K562 (cell line): ENCODE data around the gene BRD3. TPM values are rescaled to one million over a fixed set of nuclear protein-coding genes. Genes with fewer than 3 reads are reported as not detected.
A peak's percentile ranks its signal among the peaks of the same experiment; 100 is the strongest.

Source experiments
- ATAC-seq: fragments of 200-7000 bp; cut with Tn5 transposase; 3 replicates; pipeline ENCODE4 v1.9.1; 2020; ENCODE audit warnings: moderate library complexity
- BruUV-seq: library from RNA; stranded (reverse); fragments of 400-500 nt; replicated peaks from 2 replicates; lab custom pipeline; 2021; lab: Mats Ljungman, UMichigan
- CTCF ChIA-PET: fragments of 300-600 bp; formaldehyde crosslinking; extraction: SDS; loops from one replicate; lab custom pipeline; 2021; ENCODE audit warnings: low intra/inter-chr PET ratio; lab: Yijun Ruan, JAX
- POLR2A ChIA-PET: fragments of 300-600, 350-650 bp; sonication (Branson Sonifier 250); formaldehyde crosslinking; extraction: SDS; loops from one replicate; lab custom pipeline; 2021; ENCODE audit warnings: antibody characterized with exemption, inconsistent platforms; lab: Yijun Ruan, JAX
- DNase-seq, 4 experiments: peaks; one replicate each; pipeline versions ENCODE4 v3.0.0 to v3.0.0-alpha.2; 2011 to 2018; ENCODE audit warnings: low spot score in 3 of 4, mixed read lengths in 3 of 4; ENCODE audit errors: extremely low read depth in 1 of 4
- FAIRE-seq: peaks from 2 replicates; lab custom pipeline; 2011; peaks lifted over from hg19 to GRCh38; lab: Jason Lieb, UNC
- H2AFZ ChIP-seq: 2 replicates; pipeline ENCODE4 v1.6.0; 2011; ENCODE audit warnings: low read depth, low read length, control low read depth, inconsistent platforms
- H3K27ac ChIP-seq: fragments of 200-600 bp; 3 replicates; pipeline ENCODE4 v1.8.0; 2011; ENCODE audit warnings: low read depth, mild to moderate bottlenecking, control low read depth, inconsistent platforms, low read length, moderate library complexity, mixed read lengths; ENCODE audit errors: extremely low read depth
- H3K27me3 ChIP-seq, 2 experiments: fragments of 300-600 bp in 1 of 2; 2 replicates in 1 of 2; 3 replicates in 1 of 2; pipeline versions ENCODE4 v1.6.0 to v1.8.0; 2011; ENCODE audit warnings: inconsistent platforms in 2 of 2, low read length in 2 of 2, mild to moderate bottlenecking in 1 of 2, mixed read lengths in 1 of 2, moderate library complexity in 1 of 2; ENCODE audit not compliant: control insufficient read depth in 2 of 2, insufficient read depth in 2 of 2
- H3K36me3 ChIP-seq: fragments of 300-600 bp; 3 replicates; pipeline ENCODE4 v1.8.0; 2011; ENCODE audit warnings: mild to moderate bottlenecking, low read length, inconsistent platforms; ENCODE audit not compliant: control insufficient read depth, insufficient read depth
- H3K4me1 ChIP-seq, 2 experiments: fragments of 200-600 bp in 1 of 2; replicated peaks in 1 of 2; 2 replicates in 1 of 2; 3 replicates in 1 of 2; pipeline versions ENCODE4 v1.5.1 to v1.8.0; 2011; ENCODE audit warnings: inconsistent platforms in 2 of 2, low read length in 2 of 2, mild to moderate bottlenecking in 1 of 2, mixed read lengths in 1 of 2, moderate library complexity in 1 of 2; ENCODE audit not compliant: control insufficient read depth in 2 of 2, insufficient read depth in 2 of 2
- H3K4me2 ChIP-seq: 2 replicates; pipeline ENCODE4 v1.6.1; 2011; ENCODE audit warnings: low read length, control low read depth, inconsistent platforms, mixed read lengths; ENCODE audit not compliant: insufficient read depth
- H3K4me3 ChIP-seq: fragments of 200-600 bp; sonication (generic), shearing (Covaris generic); 2 replicates; pipeline ENCODE4 v1.5.1; 2016; ENCODE audit warnings: control low read depth, inconsistent platforms
- H3K79me2 ChIP-seq: fragments of 200-600 bp; 3 replicates; pipeline ENCODE4 v1.8.0; 2011; ENCODE audit warnings: low read length, inconsistent platforms; ENCODE audit not compliant: control insufficient read depth, insufficient read depth
- H3K9ac ChIP-seq, 2 experiments: 2 replicates each; pipeline versions ENCODE4 v1.6.0 to v1.6.1; 2011; ENCODE audit warnings: low read depth in 2 of 2, low read length in 2 of 2, control low read depth in 1 of 2, inconsistent platforms in 1 of 2, mild to moderate bottlenecking in 1 of 2, mixed read lengths in 1 of 2; ENCODE audit not compliant: insufficient read depth in 1 of 2
- H3K9me1 ChIP-seq: one replicate; pipeline ENCODE4 v1.6.0; 2011; ENCODE audit warnings: inconsistent platforms, mild to moderate bottlenecking, low read length, moderate library complexity; ENCODE audit not compliant: control insufficient read depth, insufficient read depth
- H3K9me3 ChIP-seq: replicated peaks from 2 replicates; pipeline ENCODE4 v1.5.1; 2011; ENCODE audit warnings: low read depth, low read length, inconsistent platforms; ENCODE audit not compliant: control insufficient read depth, insufficient read depth
- H4K20me1 ChIP-seq: replicated peaks from 2 replicates; pipeline ENCODE4 v1.6.1; 2011; ENCODE audit warnings: low read length, inconsistent platforms, mixed read lengths; ENCODE audit not compliant: control insufficient read depth, insufficient read depth
- CBX5 ChIP-seq: IDR thresholded peaks from 2 replicates; pipeline ENCODE4 v1.6.1; 2014; ENCODE audit warnings: low read depth, borderline replicate concordance
- DPF2 ChIP-seq: fragments of 450-650 bp; IDR thresholded peaks from 2 replicates; pipeline ENCODE4 v1.6.1; 2016
- GATA2 ChIP-seq: sonication (generic); formaldehyde crosslinking; IDR thresholded peaks from 2 replicates; pipeline ENCODE4 v1.4.0; 2020; ENCODE audit warnings: mild to moderate bottlenecking, missing genetic modification reagents
- JUN ChIP-seq, 2 experiments: sonication (generic) in 1 of 2; formaldehyde crosslinking in 1 of 2; IDR thresholded peaks; 2 replicates each; pipeline versions ENCODE4 v1.6.1 to v1.8.0; 2012 to 2022; ENCODE audit warnings: borderline replicate concordance in 2 of 2, mild to moderate bottlenecking in 2 of 2, improper control_type of control experiment in 1 of 2, low read depth in 1 of 2, low read length in 1 of 2, missing genetic modification reagents in 1 of 2
- NR3C1 ChIP-seq: sonication (generic); formaldehyde crosslinking; IDR thresholded peaks from 2 replicates; pipeline ENCODE4 v1.8.1; 2022; ENCODE audit warnings: missing genetic modification reagents
- SMAD4 ChIP-seq: fragments of 250-450 bp; sonication (Bioruptor Pico); conservative IDR thresholded peaks from 2 replicates; pipeline ENCODE4 v1.8.0; 2021; ENCODE audit warnings: inconsistent platforms, mild to moderate bottlenecking, moderate library complexity
- ZEB2 ChIP-seq: fragments of 450-650 bp; IDR thresholded peaks from 2 replicates; pipeline ENCODE4 v1.6.1; 2016
- WGBS: fragments of 100-300 bp; shearing (Covaris generic); methylation state at CpG from one replicate; pipeline ENCODE4 v1.1.6; 2016; ENCODE audit warnings: low coverage, mixed read lengths; ENCODE audit not compliant: insufficient coverage; ENCODE audit errors: missing lambda C conversion rate; 5-methylcytosine and 5-hydroxymethylcytosine counted together
- in situ Hi-C: fragments of 300-500 bp; cut with MboI; formaldehyde crosslinking; loops from 4 replicates; pipeline ENCODE4 v1.15.0; 2018; ENCODE audit warnings: inconsistent platforms, mixed read lengths
- intact Hi-C: fragments of 100-400 bp; cut with micrococcal nuclease; formaldehyde crosslinking; loops from 2 replicates; pipeline ENCODE4 v1.14.2; 2022
- polyA plus RNA-seq, 8 experiments: library from polyadenylated mRNA; depleted of rRNA in 4 of 8; stranded (reverse) in 5 of 8; unstranded in 3 of 8; fragments of >200 nt; fragmentation: Nextera tagmentation in 2 of 8; fragmentation: Illumina TruSeq in 1 of 8; extraction: Ambion mirVana in 2 of 8; extraction: Trizol in 1 of 8; gene quantifications; 2 replicates each; pipeline versions ENCODE4 v1.2.1 to v1.2.3, GENCODE V29; 2011 to 2014; ENCODE audit warnings: inconsistent platforms in 1 of 8, missing spikeins in 1 of 8
- total RNA-seq, 7 experiments: library from RNA; depleted of rRNA in 6 of 7; stranded (reverse); fragments of >200 nt in 6 of 7; fragmentation: Illumina TruSeq in 2 of 7; extraction: Trizol in 2 of 7; gene quantifications; 2 replicates each; pipeline versions ENCODE4 v1.2.1 to v1.2.3, GENCODE V29; 2011 to 2021; ENCODE audit warnings: low replicate concordance in 1 of 7
- TF ChIP-seq, protein P1 (sequence below): fragments of 250-450 bp; sonication (Bioruptor Pico); IDR thresholded peaks from 2 replicates; pipeline ENCODE4 v1.8.0; 2022; ENCODE audit warnings: moderate library complexity, mild to moderate bottlenecking, inconsistent platforms
- TF ChIP-seq, protein P2 (sequence below): fragments of 450-650 bp; formaldehyde crosslinking; IDR thresholded peaks from 2 replicates; pipeline ENCODE4 v1.4.0; 2020; ENCODE audit warnings: mild to moderate bottlenecking, moderate library complexity
- TF ChIP-seq, protein P3 (sequence below): fragments of 250-450 bp; sonication (Bioruptor Pico); IDR thresholded peaks from 2 replicates; pipeline ENCODE4 v1.8.0; 2021; ENCODE audit warnings: moderate library complexity, mild to moderate bottlenecking, inconsistent platforms
- TF ChIP-seq, protein P4 (sequence below): fragments of 250-450 bp; sonication (Bioruptor Pico); IDR thresholded peaks from 2 replicates; pipeline ENCODE4 v1.8.0; 2021; ENCODE audit warnings: mild to moderate bottlenecking, moderate library complexity

The BRD3 gene
- total and polyA plus RNA-seq, 9 of the 15 experiments (the other 6 are each of a cell fraction or from before 2014, with no cell fraction given) = 0.82 to 37.1 (median 4.2) TPM

DNA sequence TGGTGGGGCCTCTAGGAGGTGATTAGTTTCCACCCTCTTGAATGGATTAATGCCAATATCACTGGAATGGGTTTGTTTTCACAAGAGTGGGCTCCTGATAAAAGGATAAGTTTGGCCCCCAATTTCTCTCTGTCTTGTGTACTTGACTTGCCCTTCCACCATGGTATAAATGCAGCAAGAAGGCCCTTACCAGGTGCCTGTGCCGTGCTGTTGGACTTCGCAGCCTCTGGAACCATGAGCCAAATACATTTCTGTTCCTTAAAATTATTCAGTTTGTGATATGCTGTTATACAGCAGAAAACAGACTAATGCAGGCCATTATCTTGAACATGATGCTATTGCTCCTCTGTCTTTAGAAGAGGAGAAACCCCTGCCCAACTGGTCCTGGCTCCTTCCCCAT lies 17.8 kb upstream of the BRD3 start:
- H3K4me3 ChIP-seq = no peak overlapping the region
- H3K9ac ChIP-seq = no peak overlapping the region
- TF ChIP-seq, protein P1, sequence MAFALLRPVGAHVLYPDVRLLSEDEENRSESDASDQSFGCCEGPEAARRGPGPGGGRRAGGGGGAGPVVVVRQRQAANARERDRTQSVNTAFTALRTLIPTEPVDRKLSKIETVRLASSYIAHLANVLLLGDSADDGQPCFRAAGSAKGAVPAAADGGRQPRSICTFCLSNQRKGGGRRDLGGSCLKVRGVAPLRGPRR = no peak
- TF ChIP-seq CBX5 = 0 out of 2 replicates have a peak, but pooled peaks have one; percentile 24
- TF ChIP-seq, protein P2, sequence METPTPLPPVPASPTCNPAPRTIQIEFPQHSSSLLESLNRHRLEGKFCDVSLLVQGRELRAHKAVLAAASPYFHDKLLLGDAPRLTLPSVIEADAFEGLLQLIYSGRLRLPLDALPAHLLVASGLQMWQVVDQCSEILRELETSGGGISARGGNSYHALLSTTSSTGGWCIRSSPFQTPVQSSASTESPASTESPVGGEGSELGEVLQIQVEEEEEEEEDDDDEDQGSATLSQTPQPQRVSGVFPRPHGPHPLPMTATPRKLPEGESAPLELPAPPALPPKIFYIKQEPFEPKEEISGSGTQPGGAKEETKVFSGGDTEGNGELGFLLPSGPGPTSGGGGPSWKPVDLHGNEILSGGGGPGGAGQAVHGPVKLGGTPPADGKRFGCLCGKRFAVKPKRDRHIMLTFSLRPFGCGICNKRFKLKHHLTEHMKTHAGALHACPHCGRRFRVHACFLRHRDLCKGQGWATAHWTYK (CRISPR knock-in tag) = no peak
- POLR2A ChIA-PET = interaction anchor here (0.7 kb wide), 1 partner anchor 14 kb away, joined by 3 read pairs; no protein-coding TSS in a partner anchor
- H4K20me1 ChIP-seq = no peaks in the 10 kb centered on the region
- BruUV-seq = no TSS peak
- H3K36me3 ChIP-seq = no peaks in the 10 kb centered on the region
- peaks cover 24 to 32% of the 10 kb centered on the region in 2 experiments; a peak in 4 of 5 replicates for H3K27me3 ChIP-seq
- in situ Hi-C loops (no loop called here), intact Hi-C loops (no loop called here)
- H3K9me3 ChIP-seq = no peaks in the 10 kb centered on the region
- no peaks in the 10 kb centered on the region for H3K79me2 ChIP-seq
- 0% methylated on average over 2 of the region's 2 CpGs for WGBS
- ATAC-seq = no peak
- no peak for FAIRE-seq
- no peak for DNase-seq
- H2AFZ ChIP-seq = no peak overlapping the region
- H3K4me2 ChIP-seq = no peak overlapping the region
- H3K27ac ChIP-seq = no peak overlapping the region
- CTCF ChIA-PET = no interaction called here
- H3K4me1 ChIP-seq = 0 out of 5 replicates have a peak, but pooled peaks cover 0 to 5% of the 10 kb centered on the region in 2 experiments
- no peaks in the 10 kb centered on the region for H3K9me1 ChIP-seq

DNA sequence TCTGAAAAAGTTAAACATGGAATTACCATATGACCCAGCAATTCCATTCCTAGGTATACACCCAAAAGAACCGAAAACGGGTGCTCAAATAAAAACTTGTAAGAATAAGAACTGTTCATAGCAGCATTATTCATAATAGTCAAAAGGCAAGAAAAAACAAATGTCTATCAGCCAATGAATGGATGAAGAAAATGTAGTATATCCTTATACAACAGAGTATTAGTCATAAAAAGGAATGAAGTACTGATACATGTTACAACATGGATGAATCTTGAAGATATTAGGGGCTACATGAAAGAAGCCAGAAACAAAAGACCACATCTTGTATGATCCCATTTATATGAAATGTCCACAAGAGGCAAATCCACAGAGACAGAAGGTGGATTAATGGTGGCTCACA lies 15.6 kb upstream of the BRD3 start:
- H3K9ac ChIP-seq = no peak overlapping the region
- H3K36me3 ChIP-seq = no peaks in the 10 kb centered on the region
- no peaks in the 10 kb centered on the region for H3K79me2 ChIP-seq
- CTCF ChIA-PET = no interaction called here
- H3K4me1 ChIP-seq = 0 out of 5 replicates have a peak, but pooled peaks cover 0 to 5% of the 10 kb centered on the region in 2 experiments
- 0% methylated on average over 2 of the region's 2 CpGs for WGBS
- H3K27ac ChIP-seq = no peak overlapping the region
- H4K20me1 ChIP-seq = no peaks in the 10 kb centered on the region
- DNase-seq (no peak), FAIRE-seq (no peak), ATAC-seq (no peak)
- no peaks in the 10 kb centered on the region for H3K9me3 ChIP-seq
- H3K4me3 ChIP-seq = no peak overlapping the region
- intact Hi-C loops = no loop called here
- no TSS peak for BruUV-seq
- POLR2A ChIA-PET = no interaction called here
- H2AFZ ChIP-seq = no peak overlapping the region
- H3K9me1 ChIP-seq = no peaks in the 10 kb centered on the region
- no peak overlapping the region for H3K4me2 ChIP-seq
- in situ Hi-C loops = no loop called here
- H3K27me3 ChIP-seq = peaks cover 17 to 19% of the 10 kb centered on the region in 2 experiments; a peak in 4 of 5 replicates
- TF ChIP-seq NR3C1 (CRISPR knock-in tag) (no peak), JUN (IDR thresholded peaks at IDR 0.05; ENCODE audit: borderline replicate concordance, low read depth, low read length) (no peak), JUN (CRISPR knock-in tag; IDR thresholded peaks at IDR 0.05; ENCODE audit: borderline replicate concordance) (no peak), ZEB2 (no peak), DPF2 (no peak), GATA2 (CRISPR knock-in tag) (no peak), SMAD4 (CRISPR knock-in tag) (no peak)
- TF ChIP-seq, protein P3, sequence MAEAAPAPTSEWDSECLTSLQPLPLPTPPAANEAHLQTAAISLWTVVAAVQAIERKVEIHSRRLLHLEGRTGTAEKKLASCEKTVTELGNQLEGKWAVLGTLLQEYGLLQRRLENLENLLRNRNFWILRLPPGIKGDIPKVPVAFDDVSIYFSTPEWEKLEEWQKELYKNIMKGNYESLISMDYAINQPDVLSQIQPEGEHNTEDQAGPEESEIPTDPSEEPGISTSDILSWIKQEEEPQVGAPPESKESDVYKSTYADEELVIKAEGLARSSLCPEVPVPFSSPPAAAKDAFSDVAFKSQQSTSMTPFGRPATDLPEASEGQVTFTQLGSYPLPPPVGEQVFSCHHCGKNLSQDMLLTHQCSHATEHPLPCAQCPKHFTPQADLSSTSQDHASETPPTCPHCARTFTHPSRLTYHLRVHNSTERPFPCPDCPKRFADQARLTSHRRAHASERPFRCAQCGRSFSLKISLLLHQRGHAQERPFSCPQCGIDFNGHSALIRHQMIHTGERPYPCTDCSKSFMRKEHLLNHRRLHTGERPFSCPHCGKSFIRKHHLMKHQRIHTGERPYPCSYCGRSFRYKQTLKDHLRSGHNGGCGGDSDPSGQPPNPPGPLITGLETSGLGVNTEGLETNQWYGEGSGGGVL (CRISPR knock-in tag) = no peak
- TF ChIP-seq, protein P4, sequence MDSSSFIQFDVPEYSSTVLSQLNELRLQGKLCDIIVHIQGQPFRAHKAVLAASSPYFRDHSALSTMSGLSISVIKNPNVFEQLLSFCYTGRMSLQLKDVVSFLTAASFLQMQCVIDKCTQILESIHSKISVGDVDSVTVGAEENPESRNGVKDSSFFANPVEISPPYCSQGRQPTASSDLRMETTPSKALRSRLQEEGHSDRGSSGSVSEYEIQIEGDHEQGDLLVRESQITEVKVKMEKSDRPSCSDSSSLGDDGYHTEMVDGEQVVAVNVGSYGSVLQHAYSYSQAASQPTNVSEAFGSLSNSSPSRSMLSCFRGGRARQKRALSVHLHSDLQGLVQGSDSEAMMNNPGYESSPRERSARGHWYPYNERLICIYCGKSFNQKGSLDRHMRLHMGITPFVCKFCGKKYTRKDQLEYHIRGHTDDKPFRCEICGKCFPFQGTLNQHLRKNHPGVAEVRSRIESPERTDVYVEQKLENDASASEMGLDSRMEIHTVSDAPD (CRISPR knock-in tag) = no peak
